Measurements from ENCODE around the gene DDX24.

Gene DDX24

GRCh38 chr14:94080621-94081385 is at the start of gene DDX24, which contains the start of gene IFI27L1:
DDX24 (minus strand) TSS chr14:94081202; CDS start chr14:94079742, 1,460 bp downstream.
IFI27L1 (plus strand) TSS chr14:94081310; CDS start chr14:94096938, 15,628 bp downstream.
- DNase-seq (ENCODE audit: low read depth) = peak; percentile 82

GRCh38 chr14:94129758-94130414 is 48.9 kb upstream of the DDX24 start:
- no peak for DNase-seq (ENCODE audit: low read depth)

GRCh38 chr14:94129111-94129757 is 48.2 kb upstream of the DDX24 start, which contains the start of gene IFI27L2:
IFI27L2 (minus strand) TSS chr14:94129604; CDS start chr14:94129564, 40 bp downstream.
- DNase-seq (ENCODE audit: low read depth) = peak; percentile 49

- DNase-seq (ENCODE audit: low read depth) = no peak
Measured at GRCh38 chr14:94128216-94128839, 47.3 kb upstream of the DDX24 start.

- no peak for DNase-seq (ENCODE audit: low read depth)
Measured at GRCh38 chr14:94127330-94127729, 46.3 kb upstream of the DDX24 start.

- DNase-seq (ENCODE audit: low read depth) = no peak
Measured at GRCh38 chr14:94126800-94127199, 45.8 kb upstream of the DDX24 start.

- DNase-seq (ENCODE audit: low read depth) = no peak
Measured at GRCh38 chr14:94126419-94126677, 45.3 kb upstream of the DDX24 start.

GRCh38 chr14:94125659-94126418 is 44.8 kb upstream of the DDX24 start:
- no peak for DNase-seq (ENCODE audit: low read depth)

- DNase-seq (ENCODE audit: low read depth) = no peak
Measured at GRCh38 chr14:94124582-94125377, 43.8 kb upstream of the DDX24 start.

- no peak for DNase-seq (ENCODE audit: low read depth)
Measured at GRCh38 chr14:94123868-94124267, 42.9 kb upstream of the DDX24 start.

- DNase-seq (ENCODE audit: low read depth) = no peak
Measured at GRCh38 chr14:94123296-94123695, 42.3 kb upstream of the DDX24 start.

- DNase-seq (ENCODE audit: low read depth) = no peak
Measured at GRCh38 chr14:94122438-94122837, 41.4 kb upstream of the DDX24 start.

GRCh38 chr14:94121485-94121884 is 40.5 kb upstream of the DDX24 start:
- DNase-seq (ENCODE audit: low read depth) = no peak

GRCh38 chr14:94120667-94121340 is 39.8 kb upstream of the DDX24 start:
- DNase-seq (ENCODE audit: low read depth) = peak; percentile 33

GRCh38 chr14:94119071-94119470 is 38.1 kb upstream of the DDX24 start:
- no peak for DNase-seq (ENCODE audit: low read depth)

GRCh38 chr14:94117856-94118255 is 36.9 kb upstream of the DDX24 start:
- no peak for DNase-seq (ENCODE audit: low read depth)

GRCh38 chr14:94116701-94117100 is 35.7 kb upstream of the DDX24 start:
- no peak for DNase-seq (ENCODE audit: low read depth)

- no peak for DNase-seq (ENCODE audit: low read depth)
Measured at GRCh38 chr14:94115631-94116030, 34.6 kb upstream of the DDX24 start.

- DNase-seq (ENCODE audit: low read depth) = no peak
Measured at GRCh38 chr14:94115058-94115591, 34.1 kb upstream of the DDX24 start.

- no peak for DNase-seq (ENCODE audit: low read depth)
Measured at GRCh38 chr14:94114589-94115057, 33.6 kb upstream of the DDX24 start.
